HG03457 (cell line): ENCODE data around the gene AUTS2.

Experiments used
- ATAC-seq: cut with Tn5 transposase; IDR thresholded peaks from one replicate; pipeline ENCODE4 v1.9.1; 2021; ENCODE audit warnings: moderate number of reproducible peaks; ENCODE audit not compliant: unreplicated experiment

Gene AUTS2

GRCh38 chr7:70600993-70601392 is 1002.7 kb downstream of the AUTS2 start:
- ATAC-seq = no peak

DNA sequence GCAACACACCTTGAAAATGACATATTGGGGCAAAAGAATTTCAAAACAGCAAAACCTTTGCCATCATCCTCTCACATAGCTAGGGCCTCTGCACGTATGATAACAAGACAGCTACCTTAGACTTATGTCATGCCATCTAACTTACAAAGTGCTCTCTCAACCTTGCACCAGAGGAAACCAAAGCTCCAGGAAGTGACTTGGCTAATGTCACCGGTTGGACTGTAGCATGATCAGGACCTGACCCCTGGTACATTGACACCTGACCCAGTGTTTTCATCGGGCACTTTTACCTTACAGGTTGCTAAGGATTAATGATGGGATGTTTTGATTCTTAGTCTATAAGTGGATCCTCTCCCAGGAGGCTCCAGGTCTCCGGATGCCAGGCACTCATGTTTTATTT is 1003.8 kb downstream of the AUTS2 start:
- ATAC-seq = no peak

- ATAC-seq = no peak
Observed at GRCh38 chr7:70607281-70607680, 1009.0 kb downstream of the AUTS2 start.

GRCh38 chr7:70607759-70608158 is 1009.5 kb downstream of the AUTS2 start:
- ATAC-seq = no peak

- no peak for ATAC-seq
Observed at GRCh38 chr7:70608229-70608628, 1010.0 kb downstream of the AUTS2 start.

- no peak for ATAC-seq
Observed at GRCh38 chr7:70612811-70613210, 1014.5 kb downstream of the AUTS2 start.

DNA sequence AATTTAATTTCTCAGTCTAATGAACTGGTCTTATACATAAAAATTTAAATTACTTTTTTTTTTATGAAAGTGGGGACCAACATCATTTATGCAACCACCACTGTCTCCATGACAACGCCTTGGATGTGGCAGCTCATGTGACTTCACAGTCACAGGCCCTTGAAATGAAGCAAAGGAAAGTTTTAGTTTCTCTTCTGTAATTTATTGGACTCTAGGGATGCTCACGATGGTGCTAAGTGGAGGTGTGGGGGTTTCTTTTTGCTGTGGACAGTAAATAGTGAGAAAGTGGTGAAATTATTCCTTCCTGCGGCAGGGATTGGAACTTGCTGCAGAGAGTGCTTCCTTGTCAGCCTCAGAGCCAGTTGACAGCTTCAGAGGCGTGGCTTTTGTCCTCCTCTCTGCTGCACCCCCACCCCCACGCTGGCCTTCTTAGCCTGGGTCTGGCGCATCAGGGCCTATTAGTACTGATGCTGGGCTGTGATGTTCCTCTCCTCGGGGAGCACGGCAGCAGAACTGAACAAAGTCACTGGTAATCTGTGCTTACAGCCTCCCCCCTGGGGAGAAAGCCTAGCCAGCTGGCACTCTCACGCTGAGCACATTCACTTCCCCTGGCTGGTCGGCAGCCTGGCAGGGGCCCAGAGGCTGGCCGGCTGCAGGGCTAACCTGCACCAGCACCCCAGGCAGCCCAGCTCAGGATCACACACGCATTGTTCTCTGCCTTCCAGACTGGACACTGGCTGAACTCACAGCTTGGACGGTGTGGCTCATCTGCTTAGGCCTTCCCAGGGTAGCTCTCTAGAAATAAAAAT is 1016.2 kb downstream of the AUTS2 start:
- ATAC-seq = no peak

DNA sequence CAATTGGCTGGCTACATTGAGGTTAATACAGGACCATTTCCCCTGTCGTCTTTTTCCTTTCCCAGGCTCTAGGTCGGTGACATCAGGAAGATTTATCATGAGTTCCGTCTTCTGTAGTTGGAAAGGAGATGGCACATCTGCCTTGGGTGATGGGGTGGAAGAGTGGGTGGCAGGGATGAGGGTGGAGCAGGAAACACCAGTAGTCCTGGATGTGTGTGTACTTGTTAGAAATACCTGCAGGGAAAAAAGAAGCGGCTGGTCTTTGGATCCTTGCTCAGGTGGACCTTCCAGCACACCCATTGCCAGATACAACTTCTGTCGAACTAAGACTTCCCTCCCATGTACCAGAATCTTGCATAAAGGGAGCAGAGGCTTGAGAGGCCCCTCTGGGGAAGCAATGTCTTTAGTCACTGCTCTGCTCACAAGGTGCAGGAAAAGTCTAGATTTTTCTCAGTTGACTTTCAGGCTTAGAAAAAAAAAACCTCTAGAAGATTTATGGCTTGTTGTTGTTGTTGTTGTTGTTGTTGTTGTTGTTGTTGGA is 1016.9 kb downstream of the AUTS2 start:
- no peak for ATAC-seq

GRCh38 chr7:70616211-70616610 is 1017.9 kb downstream of the AUTS2 start:
- no peak for ATAC-seq

DNA sequence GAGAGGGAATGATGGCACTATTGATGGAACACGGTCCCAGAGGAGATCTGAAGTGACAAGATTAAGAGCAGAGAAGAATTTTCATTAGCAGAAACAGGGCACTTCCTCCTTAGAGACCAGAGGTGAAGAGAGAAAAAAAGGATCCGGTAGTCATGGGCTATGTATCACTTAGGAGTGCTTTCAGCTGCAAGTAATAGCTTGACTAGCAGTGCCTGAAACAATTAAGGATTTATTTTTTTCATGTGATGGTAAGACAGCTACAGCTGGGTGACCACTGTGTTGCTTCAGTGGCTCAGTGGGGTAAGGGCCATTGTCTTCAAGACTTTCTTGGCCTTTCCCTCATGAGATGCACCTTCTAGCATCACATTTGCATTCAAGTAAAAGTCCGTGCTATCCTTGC is 1018.5 kb downstream of the AUTS2 start:
- ATAC-seq = no peak

GRCh38 chr7:70618020-70618551 is 1019.8 kb downstream of the AUTS2 start:
- ATAC-seq = no peak

DNA sequence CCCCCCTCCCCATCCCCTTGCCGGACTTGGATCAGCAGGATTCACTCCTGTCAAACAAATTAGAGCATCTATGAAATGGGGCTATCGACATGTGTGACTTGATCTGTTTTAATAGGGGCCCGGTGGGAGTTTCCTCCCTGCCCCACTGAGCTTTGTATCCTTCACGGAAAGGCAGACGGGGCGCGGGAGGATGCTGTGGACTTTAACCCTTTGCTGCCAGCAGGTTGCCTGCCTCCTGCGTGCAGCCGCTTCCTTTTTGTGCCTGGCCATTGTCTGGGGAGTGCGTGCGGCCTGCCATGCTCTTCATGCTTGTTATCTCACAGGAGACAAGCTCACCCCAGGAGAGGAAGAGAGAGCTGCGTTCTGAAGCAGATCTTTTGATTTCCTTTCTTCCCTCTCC is 1020.9 kb downstream of the AUTS2 start:
- ATAC-seq = no peak

GRCh38 chr7:70619659-70620058 is 1021.4 kb downstream of the AUTS2 start:
- ATAC-seq = no peak

GRCh38 chr7:70620333-70621055 is 1022.2 kb downstream of the AUTS2 start:
- no peak for ATAC-seq

- ATAC-seq = no peak
Observed at GRCh38 chr7:70621954-70622600, 1023.8 kb downstream of the AUTS2 start.

GRCh38 chr7:70622936-70623335 is 1024.7 kb downstream of the AUTS2 start:
- no peak for ATAC-seq

DNA sequence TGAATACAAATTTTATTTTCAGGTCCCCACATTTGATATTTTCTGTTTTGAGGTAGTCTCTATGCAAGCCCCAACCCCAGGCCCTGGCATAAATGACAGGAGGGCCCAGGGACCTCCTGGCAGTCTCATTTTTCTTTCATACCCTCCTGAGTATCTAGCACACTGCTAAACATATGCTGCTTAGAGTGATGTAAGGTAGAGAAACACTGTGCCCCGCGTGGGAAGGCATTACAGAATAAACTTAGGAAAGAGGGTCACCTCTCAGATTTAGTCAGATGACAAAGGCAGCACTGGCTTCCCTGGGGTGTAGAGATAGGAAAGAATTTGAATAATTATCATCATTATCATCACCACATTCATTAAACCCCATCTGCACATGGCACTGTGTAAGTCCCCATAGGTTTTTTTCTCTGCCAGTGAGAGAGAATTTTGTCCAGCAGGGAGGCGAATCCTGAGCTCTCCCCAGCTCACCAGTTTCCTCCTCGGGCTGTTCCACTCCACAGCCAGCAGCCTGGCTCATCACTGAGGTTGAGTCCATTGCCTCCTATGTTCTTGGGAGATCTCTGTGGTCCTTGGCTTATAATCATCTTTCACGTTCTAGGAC is 1026.3 kb downstream of the AUTS2 start:
- no peak for ATAC-seq

- ATAC-seq = no peak
Observed at GRCh38 chr7:70627461-70627860, 1029.2 kb downstream of the AUTS2 start.

DNA sequence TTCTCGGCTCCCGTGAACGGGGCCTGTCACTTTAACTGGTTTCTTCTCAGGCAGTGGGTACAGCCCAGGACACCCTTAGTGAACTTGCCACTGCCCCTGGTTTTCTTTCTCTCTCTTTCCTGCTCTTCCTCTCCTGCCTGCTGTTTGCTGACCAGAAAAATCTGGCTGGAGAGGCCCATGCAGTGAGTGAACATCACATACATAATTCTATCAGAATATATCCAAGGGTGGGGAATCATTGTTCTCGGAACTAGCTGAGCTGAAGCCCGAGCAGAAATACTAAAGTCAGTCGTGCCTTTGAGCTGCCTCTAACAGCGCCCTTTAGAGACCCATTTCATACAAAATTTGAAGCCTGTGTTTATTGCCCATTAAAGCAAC is 1032.2 kb downstream of the AUTS2 start:
- ATAC-seq = no peak

- no peak for ATAC-seq
Observed at GRCh38 chr7:70630818-70631457, 1032.7 kb downstream of the AUTS2 start.
